Common myeloid progenitor, CD34-positive (primary cell): ENCODE measurements around the gene TEX101.

Experiments used
- CTCF ChIA-PET: fragments of 350-600 bp; sonication (Branson Sonifier 250); formaldehyde crosslinking; loops from one replicate; lab custom pipeline; 2021; ENCODE audit warnings: antibody characterized with exemption; lab: Charles Lee
- POLR2A ChIA-PET: fragments of 350-600 bp; sonication (Branson Sonifier 250); formaldehyde crosslinking; loops from one replicate; lab custom pipeline; 2021; ENCODE audit warnings: antibody characterized with exemption; lab: Charles Lee
- DNase-seq, 3 donors: peaks; one replicate each; pipeline versions ENCODE4 v3.0.0 to v3.0.0-alpha.2; 2013
- H3K27ac ChIP-seq, 2 experiments: 1 replicate in 1 of 2; 2 replicates in 1 of 2; pipeline ENCODE4 v1.7.0; 2013; ENCODE audit warnings: inconsistent platforms in 2 of 2, low read length in 2 of 2, mild to moderate bottlenecking in 2 of 2, low read depth in 1 of 2, moderate library complexity in 1 of 2; ENCODE audit not compliant: severe bottlenecking in 2 of 2, insufficient read depth in 1 of 2, poor library complexity in 1 of 2
- H3K27me3 ChIP-seq, 5 experiments: replicated peaks in 2 of 5; 1 replicate in 3 of 5; 2 replicates in 2 of 5; pipeline versions ENCODE4 v1.6.1 to v1.7.0; 2013; ENCODE audit warnings: low read length in 4 of 5, mild to moderate bottlenecking in 2 of 5, moderate library complexity in 2 of 5, inconsistent platforms in 1 of 5; ENCODE audit not compliant: insufficient read depth in 5 of 5, control insufficient read depth in 4 of 5
- H3K36me3 ChIP-seq, 4 experiments: 1 replicate in 2 of 4; 2 replicates in 2 of 4; pipeline versions ENCODE4 v1.6.1 to v1.7.0; 2013; ENCODE audit warnings: low read length in 3 of 4, control low read depth in 1 of 4, mild to moderate bottlenecking in 1 of 4; ENCODE audit not compliant: control insufficient read depth in 4 of 4, insufficient read depth in 4 of 4
- H3K4me1 ChIP-seq, 4 experiments: 1 replicate in 3 of 4; 2 replicates in 1 of 4; pipeline versions ENCODE4 v1.6.1 to v1.7.1; 2013; ENCODE audit warnings: low read length in 3 of 4, mild to moderate bottlenecking in 3 of 4, control low read depth in 1 of 4, inconsistent platforms in 1 of 4, moderate library complexity in 1 of 4; ENCODE audit not compliant: control insufficient read depth in 4 of 4, insufficient read depth in 4 of 4; ENCODE audit errors: control extremely low read depth in 1 of 4
- H3K4me3 ChIP-seq, 7 experiments: 1 replicate in 4 of 7; 2 replicates in 3 of 7; pipeline versions ENCODE4 v1.5.1 to v1.7.0; 2013; ENCODE audit warnings: mild to moderate bottlenecking in 7 of 7, low read length in 6 of 7, moderate library complexity in 6 of 7, inconsistent platforms in 2 of 7, low read depth in 2 of 7, control low read depth in 1 of 7; ENCODE audit not compliant: insufficient read depth in 4 of 7, control insufficient read depth in 1 of 7; ENCODE audit errors: extremely low read depth in 1 of 7
- H3K9me3 ChIP-seq, 5 experiments: 1 replicate in 4 of 5; 2 replicates in 1 of 5; pipeline versions ENCODE4 v1.6.1 to v1.7.1; 2013; ENCODE audit warnings: low read length in 4 of 5, mild to moderate bottlenecking in 2 of 5, inconsistent platforms in 1 of 5, low read depth in 1 of 5, moderate library complexity in 1 of 5; ENCODE audit not compliant: control insufficient read depth in 4 of 5, insufficient read depth in 2 of 5; ENCODE audit errors: control extremely low read depth in 1 of 5
- WGBS: methylation state at CpG from one replicate; pipeline ENCODE4 v1.1.5; 2013; ENCODE audit not compliant: insufficient coverage; 5-methylcytosine and 5-hydroxymethylcytosine counted together

TEX101 gene

GRCh38 chr19:43444531-43445287, 30.0 kb downstream of the TEX101 start:
- no peaks in the 10 kb centered on the region for H3K9me3 ChIP-seq
- 96% methylated on average over 15 of the region's 15 CpGs for WGBS
- H3K27me3 ChIP-seq = no peaks in the 10 kb centered on the region
- H3K27ac ChIP-seq = no peak overlapping the region
- ChIA-PET CTCF (interaction anchor here (0.8 to 16.0 kb wide), 7 partner anchors 8 to 90 kb away, joined by 3 to 304 read pairs (median 3); partner anchors contain the start of gene LYPD3), POLR2A (no interaction called here)
- H3K4me3 ChIP-seq = no peak overlapping the region
- peaks cover 0 to 2% (median 0%) of the 10 kb centered on the region in 4 experiments for H3K4me1 ChIP-seq
- no peak for DNase-seq
- H3K36me3 ChIP-seq = no peaks in the 10 kb centered on the region

GRCh38 chr19:43445426-43445825, 30.7 kb downstream of the TEX101 start:
- H3K4me3 ChIP-seq = no peak overlapping the region
- H3K36me3 ChIP-seq = no peaks in the 10 kb centered on the region
- DNase-seq = no peak
- ChIA-PET CTCF (interaction anchor here (0.8 to 16.0 kb wide), 7 partner anchors 9 to 89 kb away, joined by 3 to 304 read pairs (median 3); partner anchors contain the start of gene LYPD3), POLR2A (no interaction called here)
- WGBS = no CpG with 5 or more reads among the region's 2 CpGs
- no peak overlapping the region for H3K27ac ChIP-seq
- no peaks in the 10 kb centered on the region for H3K27me3 ChIP-seq
- H3K4me1 ChIP-seq = peaks cover 0 to 3% (median under 1%) of the 10 kb centered on the region in 4 experiments
- no peaks in the 10 kb centered on the region for H3K9me3 ChIP-seq

GRCh38 chr19:43446746-43447489, 32.2 kb downstream of the TEX101 start:
- 31% methylated on average over 12 of the region's 14 CpGs for WGBS
- H3K9me3 ChIP-seq = no peaks in the 10 kb centered on the region
- CTCF ChIA-PET = interaction anchor here (0.6 to 16.0 kb wide), 23 partner anchors 9 to 139 kb away, joined by 3 to 304 read pairs (median 5); partner anchors contain the start of genes LYPD3 and PHLDB3

GRCh38 chr19:43447655-43448054, 33.0 kb downstream of the TEX101 start:
- WGBS = 96% methylated on average over 4 of the region's 9 CpGs
- Histone ChIP-seq H3K4me1 (peaks cover 0 to 8% (median 5%) of the 10 kb centered on the region in 4 experiments), H3K27me3 (no peaks in the 10 kb centered on the region), H3K36me3 (no peaks in the 10 kb centered on the region), H3K9me3 (no peaks in the 10 kb centered on the region), H3K27ac (no peak overlapping the region), H3K4me3 (no peak overlapping the region)
- POLR2A ChIA-PET = interaction anchor here (0.9 to 2.4 kb wide), 2 partner anchors 72 to 73 kb away, joined by 3 to 7 read pairs; no protein-coding TSS in a partner anchor
- no peak for DNase-seq
- CTCF ChIA-PET = interaction anchor here (0.6 to 16.0 kb wide), 20 partner anchors 10 to 118 kb away, joined by 3 to 304 read pairs (median 6); no protein-coding TSS in a partner anchor

More at GRCh38 chr19:43446746-43447489, 32.2 kb downstream of the TEX101 start:
- Histone ChIP-seq H3K27ac (no peak overlapping the region), H3K4me3 (no peak overlapping the region), H3K36me3 (no peaks in the 10 kb centered on the region), H3K27me3 (no peaks in the 10 kb centered on the region), H3K4me1 (peaks cover 0 to 8% (median 5%) of the 10 kb centered on the region in 4 experiments)
- POLR2A ChIA-PET = interaction anchor here (0.9 to 2.4 kb wide), 2 partner anchors 73 to 74 kb away, joined by 3 to 7 read pairs; no protein-coding TSS in a partner anchor
- DNase-seq = peak; percentile 67 to 83 (median 79)

GRCh38 chr19:43450545-43450997, 35.9 kb downstream of the TEX101 start:
- H3K36me3 ChIP-seq = no peaks in the 10 kb centered on the region
- ChIA-PET POLR2A (no interaction called here), CTCF (interaction anchor here (1.4 to 4.4 kb wide), 2 partner anchors 11 to 69 kb away, joined by 4 to 15 read pairs; no protein-coding TSS in a partner anchor)
- 50% methylated on average over 1 of the region's 2 CpGs for WGBS
- no peaks in the 10 kb centered on the region for H3K9me3 ChIP-seq
- no peaks in the 10 kb centered on the region for H3K27me3 ChIP-seq
- peak in 2 of 3 donors; percentile 52 to 55 for DNase-seq
- peaks cover 4 to 13% (median 10%) of the 10 kb centered on the region in 4 experiments for H3K4me1 ChIP-seq
- no peak overlapping the region for H3K27ac ChIP-seq
- no peak overlapping the region for H3K4me3 ChIP-seq

DNA sequence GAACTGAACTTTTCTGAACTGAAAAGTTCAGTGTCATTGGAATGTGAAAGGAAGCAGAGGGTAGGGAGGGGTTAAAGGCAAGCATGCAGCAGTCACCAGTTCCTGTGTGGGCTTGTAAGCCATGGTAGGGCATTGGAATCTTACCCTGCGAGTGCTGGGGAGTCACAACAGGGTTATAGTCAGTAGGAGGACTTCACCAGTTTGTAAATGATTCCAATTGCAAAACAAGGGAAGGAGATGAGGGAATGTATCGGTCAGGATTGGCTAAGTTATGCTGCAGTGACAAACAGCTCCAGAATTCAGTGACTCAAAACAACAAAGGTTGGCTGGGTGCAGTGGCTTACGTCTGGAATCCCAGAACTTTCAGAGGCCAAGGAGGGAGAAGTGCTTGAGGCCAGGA, 37.9 kb downstream of the TEX101 start:
- Histone ChIP-seq H3K4me1 (peaks cover 7 to 16% (median 15%) of the 10 kb centered on the region in 4 experiments), H3K9me3 (no peaks in the 10 kb centered on the region), H3K4me3 (no peak overlapping the region), H3K36me3 (no peaks in the 10 kb centered on the region), H3K27ac (no peak overlapping the region), H3K27me3 (no peaks in the 10 kb centered on the region)
- no peak for DNase-seq
- 89% methylated on average over 3 of the region's 3 CpGs for WGBS
- POLR2A ChIA-PET = interaction anchor here (1.3 kb wide), 1 partner anchor 11 kb away, joined by 4 read pairs; no protein-coding TSS in a partner anchor
- CTCF ChIA-PET = interaction anchor here (4.4 kb wide), 1 partner anchor 67 kb away, joined by 15 read pairs; no protein-coding TSS in a partner anchor
